Left forelimb (tissue), 1 donor: ENCODE measurements around the gene HARS2.
A peak's percentile ranks its signal among the peaks of the same experiment; 100 is the strongest.
"Not testable (repeated sequence)": the region's sequence is repeated elsewhere in the genome, so short reads cannot be mapped to it uniquely, and the experiment has no call there.

Experiments used
- DNase-seq: peaks from one replicate; pipeline ENCODE4 v3.0.0-alpha.2; 2018; ENCODE audit warnings: low spot score

Gene HARS2

DNA sequence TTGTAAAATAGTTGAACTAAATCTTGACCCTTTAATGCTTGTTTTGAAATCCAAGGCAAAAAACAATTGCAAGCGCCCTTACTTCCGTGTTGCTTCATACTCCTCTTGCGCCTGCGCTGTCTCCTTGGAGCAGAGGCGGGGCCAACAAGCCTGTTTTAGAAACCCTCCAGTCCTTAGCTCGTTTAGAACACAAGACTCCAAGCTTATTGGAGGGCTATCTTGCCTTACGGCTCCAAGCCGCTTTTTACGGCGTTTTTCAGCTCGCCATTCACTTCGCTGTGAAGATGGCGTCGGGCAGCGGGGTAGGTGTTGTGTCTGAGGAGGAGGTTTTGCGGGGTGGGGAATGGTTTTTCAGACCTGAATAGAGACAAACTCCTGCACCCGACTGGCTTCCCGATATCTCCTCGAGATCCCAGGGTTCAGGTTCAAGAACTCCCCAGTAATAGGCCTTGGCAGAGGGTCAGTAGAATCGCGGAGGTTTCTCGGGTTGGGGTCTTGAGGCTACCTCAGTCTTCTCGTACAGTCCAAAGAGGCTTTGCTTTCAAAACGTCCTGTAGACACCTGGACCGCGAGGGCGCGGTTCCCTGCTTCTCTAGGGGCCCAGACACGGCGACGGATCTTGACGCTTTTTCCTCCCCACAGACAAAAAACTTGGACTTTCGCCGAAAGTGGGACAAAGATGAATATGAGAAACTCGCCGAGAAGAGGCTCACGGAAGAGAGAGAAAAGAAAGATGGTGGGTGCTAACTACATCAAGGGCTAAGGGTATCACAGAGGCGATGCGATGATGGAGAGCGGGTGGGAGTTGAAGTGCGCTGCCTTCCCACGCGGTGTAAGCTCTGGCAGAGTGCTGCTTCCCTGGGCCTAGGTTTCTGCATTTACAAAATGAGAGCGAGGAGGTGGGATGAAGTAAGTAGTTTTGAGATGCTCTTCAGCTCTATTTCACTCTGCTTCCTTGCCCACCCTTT lies 9.2 kb downstream of the HARS2 start, which contains the start of gene ZMAT2:
Gene ZMAT2, plus strand, starts transcription at position 271 of the 968 bp plus-strand sequence. Its CDS starts 14 bp downstream, at position 285.
- peak; percentile 84 for DNase-seq

DNA sequence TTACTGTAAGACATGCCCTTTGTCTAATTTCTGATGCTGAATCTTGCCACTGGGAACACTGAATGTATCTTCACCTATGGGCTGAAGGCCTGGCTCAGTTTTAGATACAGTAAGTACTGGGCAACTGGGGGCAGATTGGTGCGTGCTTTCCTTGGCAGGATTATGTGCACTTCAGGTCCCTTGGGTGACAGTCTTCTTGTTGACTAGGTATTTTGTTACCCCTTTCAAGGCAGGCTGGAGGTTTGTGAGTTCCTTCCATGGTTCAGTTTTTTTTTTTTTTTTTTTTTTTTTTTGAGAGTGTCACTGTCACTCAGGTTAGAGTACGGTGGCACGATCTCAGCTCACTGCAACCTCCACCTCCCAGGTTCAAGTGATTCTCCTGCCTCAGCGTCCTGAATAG lies 16.6 kb downstream of the HARS2 start:
- no peak for DNase-seq

DNA sequence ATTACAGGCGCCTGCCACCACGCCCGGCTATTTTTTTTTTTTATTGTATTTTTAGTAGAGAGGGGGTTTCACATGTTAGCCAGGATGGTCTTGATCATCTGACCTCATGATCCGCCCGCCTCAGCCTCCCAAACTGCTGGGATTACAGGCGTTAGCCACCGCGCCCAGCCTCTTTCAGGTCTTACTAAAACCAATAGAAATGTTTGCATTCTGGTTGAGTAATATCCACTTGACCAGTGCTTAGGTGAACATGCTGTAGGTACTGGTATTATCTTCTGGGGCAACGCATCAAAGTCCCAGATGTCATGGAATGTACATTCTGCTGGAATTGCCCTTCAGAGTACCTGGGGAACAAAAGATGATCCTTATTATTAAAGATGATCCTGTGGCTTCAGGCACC lies 17.5 kb downstream of the HARS2 start:
- DNase-seq, result not testable (repeated sequence)

DNA sequence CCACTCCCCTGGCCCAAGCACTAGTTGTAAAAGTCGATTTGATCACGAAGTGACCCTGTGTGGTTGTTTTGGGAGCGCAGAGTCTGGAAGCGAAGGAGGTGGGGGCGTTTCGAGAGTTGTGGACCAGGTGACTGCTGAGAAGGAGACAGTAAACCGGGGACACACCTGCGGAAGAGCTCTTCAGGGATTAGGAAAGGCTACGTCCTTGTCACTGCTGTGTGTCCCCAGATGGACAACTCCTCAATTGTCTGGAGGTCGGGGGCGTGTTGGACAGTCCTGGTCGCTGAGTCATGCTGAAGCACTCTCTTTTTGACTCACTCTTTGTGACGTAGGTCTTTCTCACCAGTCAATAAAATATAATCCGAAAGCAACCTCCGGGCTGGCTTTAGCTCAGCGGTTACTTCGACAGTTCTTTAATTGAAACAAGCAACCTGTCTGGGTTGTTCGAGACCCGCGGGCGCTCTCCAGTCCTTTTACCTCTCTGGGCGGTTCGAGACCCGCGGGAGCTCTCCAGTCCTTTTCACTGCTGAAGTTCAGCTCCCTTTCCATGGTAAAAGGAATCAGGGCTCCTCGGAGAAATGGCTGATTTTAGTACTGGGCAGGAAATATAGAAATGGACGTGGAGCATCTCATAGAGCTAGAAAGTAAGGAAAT lies 19.8 kb downstream of the HARS2 start:
- peak; percentile 80 for DNase-seq

DNA sequence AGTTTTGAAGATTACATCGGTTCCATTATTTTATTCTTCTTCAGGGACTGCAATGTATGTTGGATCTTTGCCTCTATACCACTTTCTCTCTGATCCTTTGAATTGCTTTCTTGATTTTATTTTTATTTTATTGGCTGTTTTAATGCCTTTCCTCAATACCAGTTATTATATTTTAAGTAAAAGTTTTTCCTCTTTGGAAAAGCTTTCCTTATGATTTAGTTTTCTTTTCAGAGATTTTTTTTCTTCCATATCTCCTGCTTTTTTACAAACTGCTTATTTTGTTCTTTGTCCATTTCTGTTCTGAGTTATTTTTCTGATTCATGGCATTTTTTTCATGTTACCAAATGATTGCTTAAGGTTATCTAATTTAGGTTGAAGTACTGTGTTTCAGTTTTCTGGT lies 20.5 kb downstream of the HARS2 start:
- no peak for DNase-seq

DNA sequence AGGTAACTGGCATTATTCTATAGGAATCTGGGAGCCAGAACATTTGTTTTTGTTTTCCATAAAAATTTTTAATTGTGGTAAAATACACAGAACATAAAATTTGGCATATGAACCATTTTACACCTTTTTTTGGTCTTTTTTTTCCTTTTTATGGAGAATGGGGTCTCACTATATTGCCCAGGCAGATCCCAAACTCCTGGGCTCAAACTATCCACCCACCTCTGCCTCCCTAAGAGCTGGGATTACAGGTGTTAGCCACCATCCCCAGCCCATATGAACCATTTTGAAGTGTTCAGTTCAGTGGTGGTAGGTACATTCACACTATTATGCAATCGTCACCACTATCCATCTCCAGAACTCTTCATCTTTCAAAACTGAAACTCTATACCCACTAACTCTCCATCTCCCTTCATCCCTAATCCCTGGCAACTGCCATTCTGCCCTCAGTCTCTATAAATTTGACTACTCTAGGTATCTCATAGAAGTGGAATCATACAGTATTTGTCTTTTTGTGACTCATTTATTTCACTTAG lies 22.4 kb downstream of the HARS2 start:
- no peak for DNase-seq

DNA sequence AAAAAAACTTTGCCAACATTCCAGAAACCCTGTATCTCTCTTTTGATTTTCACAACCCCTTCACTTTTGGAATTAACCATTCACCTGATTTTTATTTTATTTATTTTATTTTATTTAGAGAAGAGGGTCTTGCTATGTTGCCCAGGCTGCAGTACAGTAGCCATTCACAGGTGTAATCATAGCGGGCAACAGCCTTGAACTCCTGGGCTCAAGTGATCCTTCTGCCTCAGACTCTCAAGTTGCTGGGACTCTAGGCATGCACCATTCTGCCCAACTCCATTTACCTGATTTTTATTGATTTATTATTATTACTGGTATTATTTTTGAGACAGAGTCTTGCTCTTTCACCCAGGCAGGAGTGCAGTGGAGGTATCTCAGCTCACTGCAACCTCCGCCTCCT lies 25.0 kb downstream of the HARS2 start:
- DNase-seq, result not testable (repeated sequence)

DNA sequence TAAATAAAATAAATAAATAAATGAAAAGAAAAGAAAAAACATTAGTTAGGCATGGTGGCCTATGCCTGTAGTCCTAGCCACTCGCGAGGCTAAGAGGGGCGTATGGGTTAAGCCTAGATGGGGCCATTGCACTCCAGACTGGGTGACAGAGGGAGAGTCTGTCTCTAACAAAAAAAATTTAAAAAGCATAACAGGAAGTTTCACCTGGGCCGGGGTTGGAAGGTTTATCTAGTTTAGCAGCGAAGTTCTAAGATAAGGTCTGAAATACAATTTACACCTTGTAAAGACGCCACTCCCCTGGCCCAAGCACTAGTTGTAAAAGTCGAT lies 27.0 kb downstream of the HARS2 start:
- DNase-seq, result no peak

DNA sequence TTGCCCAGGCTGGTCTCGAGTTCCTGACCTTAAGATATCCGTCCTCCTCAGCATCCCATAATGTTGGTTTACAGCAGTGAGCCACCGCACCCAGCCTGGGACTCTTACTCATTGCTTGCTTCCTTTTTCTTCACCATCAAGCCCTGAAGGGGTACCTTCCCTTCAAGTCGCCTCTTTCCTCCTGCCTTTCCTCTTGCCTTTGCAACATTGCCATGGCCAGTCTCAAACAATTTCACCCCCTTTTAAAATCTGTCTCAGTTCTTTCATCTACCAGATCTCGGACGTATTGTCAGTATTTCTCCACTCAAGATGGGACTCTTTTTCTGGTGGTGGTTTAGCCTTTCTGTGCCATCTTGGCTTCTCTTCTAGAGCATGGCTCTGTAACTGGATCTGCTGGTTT lies 29.5 kb downstream of the HARS2 start:
- not testable (repeated sequence) for DNase-seq

DNA sequence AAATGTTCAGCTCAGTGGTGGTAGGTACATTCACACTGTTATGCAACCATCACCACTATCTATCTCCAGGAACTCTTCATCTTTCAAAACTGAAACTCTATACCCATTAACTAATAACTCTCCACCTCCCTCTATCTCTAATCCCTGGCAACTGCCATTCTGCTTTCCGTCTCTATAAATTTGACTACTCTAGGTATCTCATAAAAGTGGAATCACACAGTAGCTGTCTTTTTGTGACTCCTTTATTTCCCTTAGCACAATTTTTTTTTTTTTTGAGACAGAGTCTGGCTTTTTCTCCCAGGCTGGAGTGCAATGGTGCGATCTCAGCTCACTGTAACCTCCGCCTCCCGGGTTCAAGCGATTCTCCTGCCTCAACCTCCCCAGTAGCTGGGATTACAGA lies 30.1 kb downstream of the HARS2 start:
- not testable (repeated sequence) for DNase-seq

DNA sequence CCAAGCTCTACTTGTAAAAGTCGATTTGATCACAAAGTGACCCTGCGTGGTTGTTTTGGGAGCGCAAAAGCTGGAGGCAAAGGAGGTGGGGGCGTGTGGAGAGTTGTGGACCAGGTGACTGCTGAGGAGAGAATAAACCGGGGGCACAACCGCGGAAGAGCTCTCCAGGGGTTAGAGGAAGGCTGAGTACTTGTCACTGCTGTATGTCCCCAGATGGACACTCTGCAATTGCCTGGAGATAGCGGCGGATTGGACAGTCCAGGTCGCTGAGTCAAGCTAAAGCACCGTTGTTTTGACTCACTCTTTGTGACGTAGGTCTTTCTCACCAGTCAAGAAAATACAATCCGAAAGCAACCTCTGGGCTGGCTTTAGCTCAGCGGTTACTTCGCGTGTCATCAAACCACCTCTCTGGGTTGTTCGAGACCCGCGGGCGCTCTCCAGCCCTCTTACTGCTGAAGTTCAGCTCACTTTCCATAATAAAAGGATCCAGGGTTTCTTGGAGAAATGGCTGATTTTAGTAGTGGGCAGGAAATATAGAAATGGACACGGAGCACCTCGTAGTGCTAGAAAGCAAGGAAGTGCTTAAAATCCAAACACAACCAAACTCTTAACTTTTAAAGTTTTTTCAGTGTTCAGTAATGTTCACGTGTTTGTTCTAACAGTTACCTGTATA lies 34.7 kb downstream of the HARS2 start:
- DNase-seq, result no peak

DNA sequence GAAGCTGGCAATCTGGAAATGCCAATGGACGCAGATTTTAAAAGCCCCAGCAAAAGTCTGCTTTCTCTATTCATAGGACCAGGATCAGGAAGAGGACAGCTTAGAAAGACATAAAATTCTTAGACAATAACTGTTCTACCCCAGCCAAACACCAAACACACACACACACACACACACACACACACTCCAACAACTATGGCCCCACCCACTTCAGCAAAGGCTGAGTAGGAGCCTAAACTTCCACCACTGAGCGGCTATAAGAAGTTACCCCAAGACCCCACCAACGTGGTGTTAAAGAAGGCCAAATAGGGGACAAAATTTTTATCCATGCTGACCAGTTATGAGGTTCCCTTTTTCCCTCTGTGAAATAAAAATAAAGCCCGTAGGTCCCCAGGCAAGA lies 41.8 kb downstream of the HARS2 start:
- no peak for DNase-seq

DNA sequence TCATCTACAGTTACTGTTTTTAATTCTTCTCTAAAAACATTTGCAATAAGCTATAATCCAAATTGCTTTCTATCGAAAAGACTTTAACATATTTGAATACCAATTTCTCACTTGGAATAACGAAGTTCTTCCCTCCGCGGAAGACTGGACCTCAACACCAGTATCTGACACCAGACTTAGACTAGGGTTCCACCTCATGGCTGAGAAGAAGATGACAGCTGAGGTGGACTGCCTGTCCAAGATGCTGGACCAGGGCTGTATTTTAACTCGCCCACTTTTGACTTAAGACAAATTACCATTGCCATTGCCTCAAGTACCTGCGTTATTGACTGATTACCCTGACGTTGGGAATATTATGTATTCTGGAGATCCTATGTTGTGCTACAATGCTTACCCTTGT lies 43.1 kb downstream of the HARS2 start:
- DNase-seq, result no peak

DNA sequence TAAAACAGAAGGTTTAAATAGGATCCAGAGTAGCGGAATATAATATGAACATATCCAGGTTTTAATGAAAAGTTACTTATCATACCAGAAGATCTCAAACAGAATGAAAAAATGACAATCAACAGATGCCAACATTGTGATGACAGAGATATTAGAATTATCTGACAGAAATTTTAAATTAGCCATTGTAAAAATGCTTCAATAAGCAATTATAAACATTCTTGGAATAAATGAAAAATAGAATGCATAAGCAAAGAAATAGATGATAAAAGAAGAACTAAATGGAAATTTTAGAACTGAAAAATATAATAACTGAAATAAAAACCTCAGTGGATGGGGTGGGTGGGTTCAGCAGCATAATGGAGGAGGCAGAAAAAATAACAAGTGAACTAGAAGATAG lies 46.2 kb downstream of the HARS2 start:
- DNase-seq, result no peak

DNA sequence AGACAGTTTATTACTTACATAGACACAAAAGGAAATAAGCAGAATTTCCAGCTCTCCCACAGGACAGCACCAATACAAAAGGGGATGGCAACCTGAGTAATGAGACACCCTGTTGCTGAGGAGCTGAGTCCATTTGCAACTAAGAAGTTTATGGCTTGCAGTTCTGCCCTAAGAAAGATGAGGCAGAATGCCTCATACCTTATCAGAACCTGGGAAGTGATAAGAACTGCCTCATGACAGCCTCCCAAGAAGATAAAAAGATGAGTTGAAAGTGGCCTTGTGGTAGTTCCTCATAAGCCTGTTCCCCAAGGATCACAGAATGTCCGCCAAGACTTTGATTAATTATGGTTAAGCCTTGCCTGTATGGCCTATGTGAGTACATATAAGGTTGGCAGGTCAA lies 50.7 kb downstream of the HARS2 start:
- DNase-seq, result no peak
